NCI-H2196 (cell line): ENCODE data around the gene TUT4.
A peak's percentile ranks its signal among the peaks of the same experiment; 100 is the strongest.
"Not testable (repeated sequence)": the region's sequence is repeated elsewhere in the genome, so short reads cannot be mapped to it uniquely, and the experiment has no call there.

Experiments
- DNase-seq: peaks from one replicate; lab custom pipeline; 2025; ENCODE audit not compliant: unreplicated experiment; lab: John Stamatoyannopoulos, UW

The TUT4 gene

GRCh38 chr1:52552505-52553361, at the start of gene TUT4:
Gene TUT4 (minus strand): TSS chr1:52553092. CDS start chr1:52526280, 26,812 bp downstream.
- peak; percentile 79 for DNase-seq

DNA sequence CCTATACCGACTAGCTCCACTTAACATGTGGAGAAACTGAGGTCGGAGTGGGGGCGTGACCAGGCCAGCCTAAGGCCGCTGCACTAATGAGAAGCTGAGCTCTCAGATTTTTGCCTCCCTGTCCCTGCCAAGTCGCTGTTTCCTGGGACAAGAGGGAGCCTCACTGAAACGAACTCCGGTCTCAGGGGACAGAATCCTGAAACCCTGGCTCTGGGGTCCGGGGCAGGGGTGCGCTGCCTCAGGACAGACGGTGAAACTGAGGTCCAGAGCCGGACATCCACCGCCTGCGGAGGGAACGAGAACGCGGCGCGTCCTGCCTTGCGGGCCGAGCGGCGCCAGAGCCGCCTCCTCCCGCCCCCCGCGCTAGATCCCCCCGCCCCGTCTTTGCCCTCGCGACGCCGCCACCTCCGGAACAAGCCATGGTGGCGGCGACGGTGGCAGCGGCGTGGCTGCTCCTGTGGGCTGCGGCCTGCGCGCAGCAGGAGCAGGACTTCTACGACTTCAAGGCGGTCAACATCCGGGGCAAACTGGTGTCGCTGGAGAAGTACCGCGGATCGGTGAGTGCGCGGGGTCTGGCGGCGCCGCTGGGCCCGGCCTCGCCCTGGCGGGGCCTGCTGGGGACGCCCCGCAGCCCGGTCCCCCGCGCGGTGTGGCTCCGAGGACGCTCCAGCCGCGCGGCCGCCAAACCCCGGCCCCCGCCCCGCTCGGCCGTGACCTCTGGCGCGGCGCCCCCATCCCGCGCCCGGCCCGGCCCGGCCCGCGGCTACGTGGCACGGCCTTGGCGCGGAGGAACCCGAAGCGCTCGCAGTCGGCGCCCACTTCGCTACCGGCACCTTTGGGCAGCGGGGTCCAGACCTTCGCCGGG, 49.3 kb upstream of the TUT4 start, which contains the start of gene GPX7:
Gene GPX7, plus strand, starts transcription at position 381 of the 865 bp plus-strand sequence. Its CDS starts 39 bp downstream, at position 420.
- no peak for DNase-seq

GRCh38 chr1:52601519-52601918, 48.6 kb upstream of the TUT4 start:
- no peak for DNase-seq

- no peak for DNase-seq
Measured at GRCh38 chr1:52600533-52601179, 47.8 kb upstream of the TUT4 start.

- no peak for DNase-seq
Measured at GRCh38 chr1:52599236-52599635, 46.3 kb upstream of the TUT4 start.

- DNase-seq, result no peak
Measured at GRCh38 chr1:52598729-52599128, 45.8 kb upstream of the TUT4 start.

- no peak for DNase-seq
Measured at GRCh38 chr1:52597912-52598311, 45.0 kb upstream of the TUT4 start.

- DNase-seq, result no peak
Measured at GRCh38 chr1:52595061-52595460, 42.2 kb upstream of the TUT4 start.

DNA sequence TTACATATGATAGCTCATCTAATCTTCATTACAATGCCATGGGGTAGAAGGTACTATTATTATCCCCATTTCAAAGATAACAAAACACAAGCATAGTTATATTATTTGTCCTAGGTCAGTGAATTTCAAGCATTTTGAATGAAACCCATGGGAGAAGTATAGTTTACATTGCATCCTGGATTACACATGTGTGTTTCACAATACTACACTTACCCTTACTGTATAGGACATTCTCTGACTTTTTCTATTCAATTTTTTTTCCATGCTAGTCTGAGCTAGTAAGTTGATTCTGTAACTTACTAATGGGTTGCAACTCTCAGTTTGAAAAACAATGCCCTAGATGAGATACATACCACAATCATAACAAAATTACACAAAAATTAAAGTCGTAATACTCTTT, 40.6 kb upstream of the TUT4 start:
- no peak for DNase-seq

- no peak for DNase-seq
Measured at GRCh38 chr1:52592637-52593323, 39.9 kb upstream of the TUT4 start.

GRCh38 chr1:52590266-52590665, 37.4 kb upstream of the TUT4 start:
- no peak for DNase-seq

GRCh38 chr1:52588535-52588934, 35.6 kb upstream of the TUT4 start:
- DNase-seq, result no peak

GRCh38 chr1:52588027-52588426, 35.1 kb upstream of the TUT4 start:
- no peak for DNase-seq

DNA sequence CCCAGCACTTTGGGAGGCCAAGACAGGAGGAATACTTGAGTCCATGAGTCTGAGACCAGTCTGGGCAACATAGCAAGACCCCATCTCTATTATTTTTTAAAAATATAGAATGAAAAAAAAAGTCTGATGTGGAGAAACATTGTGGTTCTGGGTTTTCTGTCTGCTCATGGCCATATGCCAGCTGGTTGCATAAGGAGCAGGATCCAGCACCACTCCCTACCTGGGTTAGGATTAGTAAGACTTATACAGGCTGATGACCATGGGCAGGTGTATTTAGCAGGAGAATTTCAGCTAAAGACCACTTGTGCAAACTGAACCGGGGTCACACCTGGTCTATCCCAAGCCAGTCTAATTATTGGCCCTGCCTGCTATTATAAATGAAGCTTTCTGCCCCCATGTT, 32.6 kb upstream of the TUT4 start:
- no peak for DNase-seq

GRCh38 chr1:52582116-52582696, 29.3 kb upstream of the TUT4 start:
- DNase-seq, result no peak

- no peak for DNase-seq
Measured at GRCh38 chr1:52580283-52580682, 27.4 kb upstream of the TUT4 start.

DNA sequence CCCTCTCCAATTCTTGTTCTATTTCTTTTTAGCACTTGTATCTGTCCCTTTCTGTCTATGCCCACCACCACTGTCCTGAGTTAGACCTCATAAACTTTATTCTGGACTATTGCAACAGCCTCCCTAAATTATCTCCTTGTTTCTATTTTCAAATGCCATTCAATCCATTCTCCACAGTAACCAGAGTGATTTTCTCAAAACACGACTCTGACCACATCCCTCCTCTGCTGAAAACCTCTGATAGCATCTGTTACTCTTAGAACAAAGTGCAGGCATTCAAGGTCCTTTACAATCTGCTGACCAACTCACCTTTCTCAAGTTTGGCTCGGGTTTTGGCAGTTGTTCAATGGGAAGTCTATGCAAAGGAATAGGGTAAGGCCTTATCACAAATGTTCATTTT, 26.5 kb upstream of the TUT4 start:
- no peak for DNase-seq

- not testable (repeated sequence) for DNase-seq
Measured at GRCh38 chr1:52578066-52578465, 25.2 kb upstream of the TUT4 start.

DNA sequence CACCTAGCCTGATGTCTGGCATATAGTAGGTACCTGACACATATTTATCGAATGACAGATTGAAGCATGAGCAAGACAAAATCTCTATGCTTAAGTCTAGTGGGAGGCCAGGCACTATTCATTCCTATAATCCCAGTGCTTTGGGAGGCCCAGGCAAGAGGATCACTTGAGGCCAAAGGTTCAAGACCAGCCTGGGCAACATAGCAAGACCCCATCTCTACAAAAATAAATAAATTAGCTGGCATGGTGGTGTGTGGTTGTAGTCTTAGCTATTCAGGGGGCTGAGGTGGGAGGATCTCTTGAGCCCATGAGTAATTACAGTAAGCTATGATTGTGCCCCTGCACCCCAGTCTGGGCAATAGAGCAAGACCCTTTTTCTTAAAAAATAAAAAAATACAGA, 23.2 kb upstream of the TUT4 start:
- no peak for DNase-seq

DNA sequence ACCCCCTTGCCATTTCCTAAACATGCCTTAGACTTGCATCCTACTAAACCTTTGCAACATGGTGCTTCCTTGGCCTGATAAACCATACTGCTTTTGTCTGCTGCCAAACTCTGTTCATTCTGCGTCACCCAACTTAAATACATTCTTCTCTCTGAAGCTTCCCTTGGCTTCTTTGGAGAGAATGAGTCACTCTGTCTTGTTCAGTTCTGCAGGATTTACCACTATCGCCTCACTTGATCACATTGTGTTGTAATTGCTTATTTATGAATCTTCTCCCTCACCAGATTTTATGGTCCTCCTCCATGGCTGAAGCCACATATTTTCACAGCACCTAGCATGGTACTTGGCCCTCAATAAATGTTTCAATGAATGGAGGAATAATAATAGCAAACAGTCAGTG, 21.7 kb upstream of the TUT4 start:
- no peak for DNase-seq
